ENCODE data around the gene PITX1.

- no peak for TF ChIP-seq CTCF (IDR thresholded peaks at IDR 0.05)
- no peak for TF ChIP-seq POLR2A (IDR thresholded peaks at IDR 0.05)
These were observed 2.0 kb downstream of the PITX1 start for GRCh38 chr5:135031813-135032694.
